HCT116 (cell line): ENCODE data around the gene AURKAIP1.

ENCODE experiments used
- ATF3 ChIP-seq: IDR thresholded peaks from 2 replicates; pipeline ENCODE4 v1.6.1; 2012
- CTCF ChIP-seq, 3 experiments: fragments of 200-600 bp in 1 of 3; sonication (generic) in 1 of 3; IDR thresholded peaks in 2 of 3; conservative IDR thresholded peaks in 1 of 3; 2 replicates each; pipeline ENCODE4 v1.5.1; 2012 to 2017; ENCODE audit warnings: low read depth in 2 of 3, low read length in 2 of 3, antibody characterized with exemption in 1 of 3, borderline replicate concordance in 1 of 3, control low read depth in 1 of 3, mild to moderate bottlenecking in 1 of 3, mixed read lengths in 1 of 3, mixed run types in 1 of 3, moderate library complexity in 1 of 3; ENCODE audit not compliant: insufficient read depth in 1 of 3
- ELF1 ChIP-seq: IDR thresholded peaks from 2 replicates; pipeline ENCODE4 v1.6.1; 2012; ENCODE audit warnings: low read depth, borderline replicate concordance
- EZH2 ChIP-seq: fragments of 200-600 bp; sonication (generic); IDR thresholded peaks from 2 replicates; pipeline ENCODE4 v1.6.1; 2017; ENCODE audit warnings: antibody characterized with exemption, mixed run types
- POLR2A ChIP-seq: IDR thresholded peaks from 2 replicates; pipeline ENCODE4 v1.7.0; 2011; ENCODE audit warnings: borderline replicate concordance; ENCODE audit not compliant: insufficient read depth, insufficient read length; ENCODE audit errors: extremely low read depth
- POLR2AphosphoS5 ChIP-seq: IDR thresholded peaks from 2 replicates; pipeline ENCODE4 v1.6.1; 2011; ENCODE audit warnings: mild to moderate bottlenecking, low read depth, low read length, moderate library complexity
- SIN3A ChIP-seq: IDR thresholded peaks from 2 replicates; pipeline ENCODE4 v1.6.1; 2012; ENCODE audit warnings: low read depth
- ZNF274 ChIP-seq: fragments of 200-500 bp; sonication (Bioruptor generic); IDR thresholded peaks from 2 replicates; pipeline ENCODE4 v1.6.1; 2014; ENCODE audit warnings: mild to moderate bottlenecking, low read depth, low read length, inconsistent platforms

- TF ChIP-seq ATF3 (no peak), POLR2A (no peak), CTCF (IDR thresholded peaks at IDR 0.05 in 2 of 3, conservative IDR thresholded peaks at IDR 0.05 in 1 of 3; ENCODE audit: borderline replicate concordance in 1 of 3, insufficient read depth in 1 of 3, low read depth in 2 of 3, low read length in 2 of 3) (no peak), POLR2AphosphoS5 (no peak), SIN3A (no peak), EZH2 (no peak), ELF1 (no peak), ZNF274 (no peak)
These were observed 1.0 kb downstream of the AURKAIP1 start for GRCh38 chr1:1373815-1374588.
